Endothelial cell of umbilical vein (primary cell): ENCODE results near the gene NUTF2. TPM values are rescaled to one million over a fixed set of nuclear protein-coding genes. Genes with fewer than 3 reads are reported as not detected.

ENCODE experiments used
- BruUV-seq: library from RNA; stranded (reverse); fragments of 400-500 nt; replicated peaks from 2 replicates; lab custom pipeline; 2021; lab: Mats Ljungman, UMichigan
- CTCF ChIA-PET: fragments of 300-600, 350-600 bp; sonication (Branson Sonifier 250); formaldehyde crosslinking; loops from one replicate; lab custom pipeline; 2021; ENCODE audit warnings: antibody characterized with exemption, inconsistent platforms; lab: Charles Lee
- POLR2A ChIA-PET: fragments of 300-600, 350-600 bp; sonication (Branson Sonifier 250); formaldehyde crosslinking; loops from one replicate; lab custom pipeline; 2021; ENCODE audit warnings: antibody characterized with exemption, inconsistent platforms; lab: Charles Lee
- DNase-seq: peaks from one replicate; pipeline ENCODE4 v3.0.0-alpha.2; 2011; ENCODE audit warnings: low read depth, low spot score
- FAIRE-seq: peaks from 2 replicates; lab custom pipeline; 2011; peaks lifted over from hg19 to GRCh38; lab: Jason Lieb, UNC
- H2AFZ ChIP-seq: 2 replicates; pipeline ENCODE4 v1.6.0; 2012; ENCODE audit warnings: low read depth, low read length, control low read depth, inconsistent platforms
- H3K27ac ChIP-seq: 2 replicates; pipeline ENCODE4 v1.5.1; 2011; ENCODE audit warnings: low read depth, mild to moderate bottlenecking, control low read depth, low read length, moderate library complexity; ENCODE audit not compliant: insufficient read depth
- H3K27me3 ChIP-seq, 2 experiments: 2 replicates each; pipeline versions ENCODE4 v1.6.0 to v1.6.1; 2011; ENCODE audit warnings: low read length in 2 of 2, mixed read lengths in 1 of 2; ENCODE audit not compliant: control insufficient read depth in 2 of 2, insufficient read depth in 2 of 2
- H3K36me3 ChIP-seq, 2 experiments: 2 replicates in 1 of 2; 3 replicates in 1 of 2; pipeline ENCODE4 v1.5.1; 2011; ENCODE audit warnings: low read length in 2 of 2, mild to moderate bottlenecking in 1 of 2, moderate library complexity in 1 of 2; ENCODE audit not compliant: control insufficient read depth in 2 of 2, insufficient read depth in 2 of 2; ENCODE audit errors: extremely low read depth in 1 of 2
- H3K4me1 ChIP-seq: 3 replicates; pipeline ENCODE4 v1.5.1; 2011; ENCODE audit warnings: mild to moderate bottlenecking, low read length; ENCODE audit not compliant: control insufficient read depth, insufficient read depth; ENCODE audit errors: extremely low read depth
- H3K4me2 ChIP-seq: 2 replicates; pipeline ENCODE4 v1.6.1; 2011; ENCODE audit warnings: low read length, control low read depth, mixed read lengths; ENCODE audit not compliant: insufficient read depth
- H3K4me3 ChIP-seq, 3 experiments: fragments of 200-600 bp in 1 of 3; sonication (generic), shearing (Covaris generic) in 1 of 3; replicated peaks in 1 of 3; 2 replicates each; pipeline ENCODE4 v1.5.1; 2011 to 2016; ENCODE audit warnings: control low read depth in 3 of 3, low read length in 3 of 3, mild to moderate bottlenecking in 2 of 3, inconsistent platforms in 1 of 3, low read depth in 1 of 3, moderate library complexity in 1 of 3; ENCODE audit not compliant: insufficient read depth in 1 of 3
- H3K79me2 ChIP-seq: 2 replicates; pipeline ENCODE4 v1.6.0; 2012; ENCODE audit warnings: low read length, inconsistent platforms; ENCODE audit not compliant: control insufficient read depth, insufficient read depth
- H3K9ac ChIP-seq: replicated peaks from 2 replicates; pipeline ENCODE3; 2011; ENCODE audit warnings: low read length, control low read depth; ENCODE audit not compliant: insufficient read depth; ENCODE audit errors: extremely low read depth
- H3K9me1 ChIP-seq: replicated peaks from 3 replicates; pipeline ENCODE4 v1.6.0; 2011; ENCODE audit warnings: mild to moderate bottlenecking, low read length; ENCODE audit not compliant: control insufficient read depth, insufficient read depth; ENCODE audit errors: extremely low read depth
- H3K9me3 ChIP-seq: replicated peaks from 2 replicates; pipeline ENCODE4 v1.5.1; 2012; ENCODE audit warnings: low read length, inconsistent platforms; ENCODE audit not compliant: control insufficient read depth, insufficient read depth
- H4K20me1 ChIP-seq: replicated peaks from 2 replicates; pipeline ENCODE3; 2011; ENCODE audit warnings: mild to moderate bottlenecking, low read length; ENCODE audit not compliant: control insufficient read depth, insufficient read depth; ENCODE audit errors: extremely low read depth
- EZH2 ChIP-seq: IDR thresholded peaks from 2 replicates; pipeline ENCODE4 v1.6.1; 2012; ENCODE audit warnings: borderline replicate concordance, low read depth, mild to moderate bottlenecking, moderate library complexity, low read length, inconsistent platforms; ENCODE audit not compliant: severe bottlenecking
- FOS ChIP-seq: IDR thresholded peaks from 2 replicates; pipeline ENCODE4 v1.6.1; 2011; ENCODE audit warnings: mild to moderate bottlenecking, low read length, moderate library complexity, borderline replicate concordance; ENCODE audit not compliant: insufficient read depth
- GATA2 ChIP-seq: IDR thresholded peaks from 2 replicates; pipeline ENCODE4 v1.7.0; 2011; ENCODE audit warnings: low read depth, mild to moderate bottlenecking, moderate library complexity, mixed read lengths, low read length; ENCODE audit not compliant: insufficient read length, insufficient read depth
- JUN ChIP-seq: IDR thresholded peaks from 2 replicates; pipeline ENCODE4 v1.6.1; 2011; ENCODE audit warnings: borderline replicate concordance, low read depth; ENCODE audit not compliant: insufficient read length, insufficient read depth
- MYC ChIP-seq: IDR thresholded peaks from one replicate; pipeline ENCODE4 v1.6.1; 2011; ENCODE audit warnings: mild to moderate bottlenecking, low read depth, low read length
- POLR2A ChIP-seq: IDR thresholded peaks from 2 replicates; pipeline ENCODE4 v1.6.1; 2012; ENCODE audit warnings: low read depth, mild to moderate bottlenecking, control low read depth, low read length
- POLR2AphosphoS5 ChIP-seq: IDR thresholded peaks from 2 replicates; pipeline ENCODE4 v1.6.1; 2012; ENCODE audit warnings: low read depth, mild to moderate bottlenecking, control low read depth, low read length, moderate library complexity; ENCODE audit not compliant: insufficient read depth
- dilution Hi-C: fragments of 300-500 bp; cut with MboI; formaldehyde crosslinking; loops from one replicate; pipeline ENCODE4 v1.15.0; 2019; ENCODE audit warnings: low sequenced_read_pairs; ENCODE audit not compliant: extremely low pct_ligation_motif_present
- intact Hi-C: fragments of 100-400 bp; cut with micrococcal nuclease; formaldehyde crosslinking; loops from one replicate; pipeline ENCODE4 v1.10.0; 2022
- polyA plus RNA-seq, 4 experiments: library from polyadenylated mRNA; depleted of rRNA in 3 of 4; stranded (reverse) in 3 of 4; unstranded in 1 of 4; fragments of >200 nt; gene quantifications; 2 replicates each; pipeline versions ENCODE4 v1.2.1 to v1.2.3, GENCODE V29; 2011 to 2012; ENCODE audit warnings: missing spikeins in 1 of 4
- total RNA-seq: library from RNA; stranded (reverse); gene quantifications from 2 replicates; pipeline ENCODE4 v1.2.3, GENCODE V29; 2021
- TF ChIP-seq, protein P1 (sequence below): IDR thresholded peaks from 2 replicates; pipeline ENCODE4 v1.6.1; 2011; ENCODE audit not compliant: insufficient read depth, insufficient read length
- TF ChIP-seq, protein P2 (sequence below), 2 donors: IDR thresholded peaks; 1 replicate in 1 of 2; 2 replicates in 1 of 2; pipeline ENCODE4 v1.5.1; 2011; ENCODE audit warnings: low read length in 2 of 2, mild to moderate bottlenecking in 2 of 2, moderate library complexity in 2 of 2, control low read depth in 1 of 2, inconsistent platforms in 1 of 2, low read depth in 1 of 2; ENCODE audit not compliant: insufficient read depth in 1 of 2; ENCODE audit errors: extremely low read depth in 1 of 2

The NUTF2 gene
- total and polyA plus RNA-seq, 2 donors (not counting 3 experiments of a cell fraction or from before 2014, with no cell fraction given) = 208 to 273 TPM

DNA sequence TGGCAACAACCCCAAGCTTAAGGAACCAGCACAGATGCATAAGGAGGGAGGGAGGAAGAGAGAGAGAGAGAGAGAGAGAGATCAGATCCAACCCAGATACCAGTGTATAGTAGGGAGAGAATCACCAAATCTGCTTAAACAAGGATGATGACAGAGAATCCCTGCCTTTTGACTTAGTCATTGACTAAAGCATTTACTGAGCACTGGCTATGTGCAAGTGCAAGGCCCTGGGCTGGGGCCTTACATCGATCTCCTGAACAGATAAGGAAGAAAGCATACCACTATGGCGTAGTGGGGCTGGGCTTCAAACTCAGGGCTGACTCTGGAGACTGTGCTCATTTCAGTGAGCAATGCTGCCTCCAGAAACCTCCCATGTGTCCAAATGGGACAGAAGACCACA, 24.2 kb upstream of the NUTF2 start:
- no peak for DNase-seq
- Histone ChIP-seq H3K4me1 (no peaks in the 10 kb centered on the region), H3K79me2 (no peaks in the 10 kb centered on the region), H3K9me3 (no peaks in the 10 kb centered on the region), H2AFZ (no peak overlapping the region), H3K27ac (no peak overlapping the region), H3K9me1 (no peaks in the 10 kb centered on the region), H3K4me2 (no peak overlapping the region), H3K27me3 (no peaks in the 10 kb centered on the region), H4K20me1 (no peaks in the 10 kb centered on the region), H3K36me3 (peaks cover 0 to 6% of the 10 kb centered on the region in 2 experiments), H3K4me3 (no peak overlapping the region), H3K9ac (no peak overlapping the region)
- ChIA-PET CTCF (no interaction called here), POLR2A (no interaction called here)
- intact Hi-C loops (no loop called here), dilution Hi-C loops (no loop called here)
- TF ChIP-seq EZH2 = no peak
- TF ChIP-seq JUN = no peak
- no peak for TF ChIP-seq GATA2
- TF ChIP-seq, protein P1, sequence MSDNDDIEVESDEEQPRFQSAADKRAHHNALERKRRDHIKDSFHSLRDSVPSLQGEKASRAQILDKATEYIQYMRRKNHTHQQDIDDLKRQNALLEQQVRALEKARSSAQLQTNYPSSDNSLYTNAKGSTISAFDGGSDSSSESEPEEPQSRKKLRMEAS = no peak
- no peak for TF ChIP-seq MYC
- no peak for TF ChIP-seq POLR2AphosphoS5
- TF ChIP-seq, protein P2, sequence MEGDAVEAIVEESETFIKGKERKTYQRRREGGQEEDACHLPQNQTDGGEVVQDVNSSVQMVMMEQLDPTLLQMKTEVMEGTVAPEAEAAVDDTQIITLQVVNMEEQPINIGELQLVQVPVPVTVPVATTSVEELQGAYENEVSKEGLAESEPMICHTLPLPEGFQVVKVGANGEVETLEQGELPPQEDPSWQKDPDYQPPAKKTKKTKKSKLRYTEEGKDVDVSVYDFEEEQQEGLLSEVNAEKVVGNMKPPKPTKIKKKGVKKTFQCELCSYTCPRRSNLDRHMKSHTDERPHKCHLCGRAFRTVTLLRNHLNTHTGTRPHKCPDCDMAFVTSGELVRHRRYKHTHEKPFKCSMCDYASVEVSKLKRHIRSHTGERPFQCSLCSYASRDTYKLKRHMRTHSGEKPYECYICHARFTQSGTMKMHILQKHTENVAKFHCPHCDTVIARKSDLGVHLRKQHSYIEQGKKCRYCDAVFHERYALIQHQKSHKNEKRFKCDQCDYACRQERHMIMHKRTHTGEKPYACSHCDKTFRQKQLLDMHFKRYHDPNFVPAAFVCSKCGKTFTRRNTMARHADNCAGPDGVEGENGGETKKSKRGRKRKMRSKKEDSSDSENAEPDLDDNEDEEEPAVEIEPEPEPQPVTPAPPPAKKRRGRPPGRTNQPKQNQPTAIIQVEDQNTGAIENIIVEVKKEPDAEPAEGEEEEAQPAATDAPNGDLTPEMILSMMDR (IDR thresholded peaks at IDR 0.05; ENCODE audit: extremely low read depth in 1 of 2, insufficient read depth in 1 of 2, low read depth in 1 of 2, low read length in 2 of 2) = no peak
- no peak for TF ChIP-seq FOS
- TF ChIP-seq POLR2A = no peak
- BruUV-seq = no TSS peak
- FAIRE-seq = no peak
